Hematopoietic multipotent progenitor cell treated with erythropoietin and hydrocortisone succinate and interleukin-3 and kit ligand, for 6 days (in vitro differentiated cells): Measurements from ENCODE around the gene FBXW11.
"Not testable (repeated sequence)": the region's sequence is repeated elsewhere in the genome, so short reads cannot be mapped to it uniquely, and the experiment has no call there.

ENCODE experiments used
- DNase-seq: peaks from one replicate; pipeline ENCODE4 v3.0.0-alpha.2; 2015

The FBXW11 gene

DNA sequence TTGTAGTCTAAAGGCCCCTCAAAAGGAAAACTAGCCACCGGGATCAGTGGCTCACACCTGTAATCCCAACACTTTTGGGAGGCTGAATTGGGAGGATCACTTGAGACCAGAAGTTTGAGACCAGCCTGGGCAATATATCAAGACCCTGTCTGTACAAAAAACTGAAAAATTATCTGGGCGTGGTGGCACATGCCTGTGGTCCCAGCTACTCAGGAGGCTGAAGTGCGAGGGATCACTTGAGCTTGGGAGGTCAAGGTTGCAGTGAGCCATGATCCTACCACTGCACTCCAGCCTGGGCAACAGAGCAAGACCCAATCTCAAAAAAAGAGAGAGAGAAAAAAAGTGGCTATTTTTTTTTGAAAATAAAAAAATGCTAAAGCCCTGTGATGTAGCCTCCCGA lies 55.2 kb downstream of the FBXW11 start:
- no peak for DNase-seq

- no peak for DNase-seq
Observed at GRCh38 chr5:171946000-171946781, 60.2 kb downstream of the FBXW11 start.

- DNase-seq = no peak
Observed at GRCh38 chr5:171945476-171945875, 61.0 kb downstream of the FBXW11 start.

- DNase-seq = peak; percentile 25
Observed at GRCh38 chr5:171945066-171945465, 61.4 kb downstream of the FBXW11 start.

DNA sequence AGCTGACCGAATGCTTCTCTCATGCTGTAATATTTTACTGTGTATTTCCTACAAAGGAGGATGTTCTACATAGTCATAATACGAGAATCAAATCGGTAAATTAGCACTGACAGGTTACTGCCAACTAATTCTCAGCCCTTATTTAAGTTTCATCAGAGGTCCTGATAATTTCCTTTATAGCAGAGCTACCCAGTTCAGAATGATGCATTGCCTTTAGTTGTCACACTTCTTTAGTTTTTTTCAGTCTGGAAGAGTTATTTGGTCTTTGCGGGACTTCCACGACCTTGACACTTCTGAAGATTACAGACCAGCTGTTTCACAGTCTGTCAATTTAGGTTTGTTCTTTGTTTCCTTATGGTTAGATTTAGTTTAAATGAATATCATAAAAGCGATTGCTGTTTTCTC lies 64.3 kb downstream of the FBXW11 start:
- not testable (repeated sequence) for DNase-seq

GRCh38 chr5:171941675-171942074 lies 64.8 kb downstream of the FBXW11 start:
- not testable (repeated sequence) for DNase-seq

- not testable (repeated sequence) for DNase-seq
Observed at GRCh38 chr5:171941275-171941674, 65.2 kb downstream of the FBXW11 start.

- DNase-seq = no peak
Observed at GRCh38 chr5:171939951-171940350, 66.5 kb downstream of the FBXW11 start.

- DNase-seq = no peak
Observed at GRCh38 chr5:171938358-171938757, 68.1 kb downstream of the FBXW11 start.

- no peak for DNase-seq
Observed at GRCh38 chr5:171937351-171937750, 69.1 kb downstream of the FBXW11 start.

GRCh38 chr5:171934586-171934985 lies 71.9 kb downstream of the FBXW11 start:
- DNase-seq = no peak

DNA sequence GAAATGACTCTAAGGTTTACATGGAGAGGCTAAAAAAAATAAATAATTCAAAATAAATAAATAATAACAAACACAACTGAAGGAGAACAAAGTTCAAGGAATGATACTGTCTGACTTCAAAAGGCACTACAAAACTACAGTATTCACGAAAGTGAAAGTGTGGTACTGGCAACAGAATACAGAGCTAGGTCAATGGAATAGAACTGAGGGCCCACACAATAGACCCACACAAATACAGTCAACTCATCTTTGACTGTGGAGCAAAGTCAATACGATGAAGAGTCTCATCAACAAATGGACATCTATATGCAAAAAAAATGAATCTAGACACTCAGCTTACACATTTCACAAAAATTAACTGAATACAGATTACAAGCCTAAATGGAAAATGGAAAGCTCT lies 75.3 kb downstream of the FBXW11 start:
- DNase-seq = no peak

DNA sequence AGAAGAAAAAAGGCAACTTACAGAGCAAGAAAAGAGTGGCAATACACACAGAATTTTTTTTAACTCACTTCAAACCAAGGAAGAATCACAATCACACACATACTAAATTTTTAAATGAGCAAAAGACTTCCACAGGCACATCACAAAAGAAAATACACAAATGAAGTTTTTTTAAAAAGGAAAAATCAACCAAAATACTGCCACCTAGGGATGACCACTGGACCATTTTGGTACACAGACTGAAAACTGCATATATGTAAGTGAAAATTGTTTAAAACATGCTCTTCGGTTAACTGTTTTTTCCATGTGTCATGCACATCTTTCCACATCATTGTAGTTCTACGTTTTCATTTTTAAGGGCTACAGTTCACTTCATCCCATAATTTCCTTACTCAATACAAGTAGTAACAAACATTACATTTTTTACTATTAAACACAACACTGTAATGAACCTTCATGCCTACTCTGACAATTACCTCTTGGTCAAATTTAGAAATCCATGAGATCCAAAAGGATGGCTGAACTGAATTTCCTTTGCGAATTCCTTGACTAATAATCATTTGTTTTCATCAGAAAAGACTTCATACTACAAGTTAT lies 79.0 kb downstream of the FBXW11 start:
- DNase-seq = no peak

GRCh38 chr5:171926311-171926710 lies 80.1 kb downstream of the FBXW11 start:
- no peak for DNase-seq

DNA sequence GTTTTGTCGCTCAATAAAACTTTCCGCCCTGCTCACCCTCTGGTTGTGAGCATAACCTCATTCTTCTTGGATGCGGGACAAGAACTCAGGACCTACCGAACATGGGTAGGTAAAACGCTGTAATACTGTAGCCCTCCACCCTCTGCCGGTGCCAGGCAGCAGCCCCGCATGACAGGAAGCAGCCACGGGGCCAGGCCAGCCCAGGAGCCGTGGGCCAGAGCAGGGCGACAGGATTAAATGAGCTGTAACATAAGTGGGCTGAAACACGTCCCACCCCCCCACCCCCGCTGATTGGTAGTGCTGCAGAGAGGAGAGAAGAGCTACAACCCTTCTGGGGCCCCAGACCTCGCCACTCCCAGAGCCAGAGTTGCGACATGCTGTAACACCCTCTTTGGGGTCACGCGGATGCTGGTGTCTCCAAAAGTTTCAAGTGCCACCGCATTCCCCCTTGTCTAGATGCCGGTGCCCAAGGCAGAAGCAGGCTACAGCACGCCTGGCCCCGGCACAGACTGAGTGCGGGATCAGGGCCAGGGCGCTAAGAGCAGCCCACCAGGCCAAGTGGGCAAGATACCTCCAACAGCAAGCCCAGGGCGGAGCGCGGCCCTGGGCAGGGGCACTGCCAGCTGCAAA lies 81.8 kb downstream of the FBXW11 start:
- no peak for DNase-seq

GRCh38 chr5:171920765-171921391 lies 85.6 kb downstream of the FBXW11 start:
- no peak for DNase-seq

DNA sequence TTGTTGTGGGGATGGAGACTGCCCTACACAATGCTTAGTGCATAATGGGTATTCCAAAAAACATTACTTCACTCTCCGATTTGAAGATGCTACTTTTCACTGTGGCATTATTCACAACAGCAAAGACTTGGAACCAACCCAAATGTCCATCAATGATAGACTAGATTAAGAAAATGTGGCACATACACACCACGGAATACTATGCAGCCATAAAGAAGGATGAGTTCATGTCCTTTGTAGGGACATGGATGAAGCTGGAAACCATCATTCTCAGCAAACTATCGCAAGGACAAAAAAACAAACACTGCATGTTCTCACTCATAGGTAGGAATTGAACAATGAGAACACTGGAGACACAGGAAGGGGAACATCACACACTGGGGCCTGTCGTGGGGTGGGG lies 90.7 kb downstream of the FBXW11 start:
- not testable (repeated sequence) for DNase-seq

DNA sequence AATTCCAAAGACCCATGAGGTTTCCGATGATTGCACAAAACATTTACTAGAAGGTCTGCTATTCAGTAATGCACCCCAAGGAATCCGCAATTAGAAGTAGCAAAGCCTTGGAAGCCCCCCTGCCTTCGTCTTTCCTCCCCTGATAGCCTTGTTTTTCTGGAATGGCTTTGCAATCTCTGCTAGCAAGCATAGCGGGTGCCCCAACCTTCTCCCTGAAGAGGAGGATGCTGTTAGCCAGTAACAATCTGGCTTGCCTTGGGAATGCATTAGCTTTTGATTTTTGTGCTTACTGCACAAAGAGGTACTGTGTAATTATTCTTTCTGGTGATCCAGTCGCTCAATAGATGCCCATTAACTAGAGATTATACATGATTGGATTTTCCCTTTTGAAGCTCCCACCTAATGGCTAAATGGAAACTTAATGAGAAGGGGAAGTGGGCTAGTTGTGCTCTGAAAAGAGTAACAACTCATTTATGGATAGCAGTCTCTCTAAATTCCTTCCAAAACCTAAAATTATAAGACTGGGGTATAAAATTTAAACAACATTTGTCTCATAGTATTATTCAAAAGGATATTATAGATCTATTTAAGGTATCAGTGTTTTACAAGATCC lies 91.6 kb downstream of the FBXW11 start:
- DNase-seq = no peak

- DNase-seq = no peak
Observed at GRCh38 chr5:171913987-171914273, 92.5 kb downstream of the FBXW11 start.

GRCh38 chr5:171911152-171911551 lies 95.3 kb downstream of the FBXW11 start:
- peak; percentile 32 for DNase-seq

DNA sequence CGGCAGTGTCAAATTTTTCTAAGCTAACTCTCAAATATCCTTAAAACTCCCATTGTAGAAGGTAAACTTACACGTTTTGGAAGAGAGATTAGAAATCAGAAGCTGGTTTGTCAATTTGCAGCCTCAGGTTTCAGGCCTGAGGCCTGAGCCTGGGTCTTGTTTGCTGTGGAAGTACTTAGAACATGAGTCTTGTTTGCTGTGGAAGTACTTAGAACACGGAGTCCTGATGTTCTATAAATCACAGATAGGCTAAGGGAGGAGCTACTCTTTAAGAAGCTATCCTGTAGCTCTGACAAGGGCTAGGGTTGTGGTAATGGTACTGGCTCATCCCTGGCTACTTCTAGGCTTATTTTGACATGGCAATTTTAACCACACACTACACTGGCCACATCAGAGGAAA lies 97.8 kb downstream of the FBXW11 start:
- DNase-seq = no peak

DNA sequence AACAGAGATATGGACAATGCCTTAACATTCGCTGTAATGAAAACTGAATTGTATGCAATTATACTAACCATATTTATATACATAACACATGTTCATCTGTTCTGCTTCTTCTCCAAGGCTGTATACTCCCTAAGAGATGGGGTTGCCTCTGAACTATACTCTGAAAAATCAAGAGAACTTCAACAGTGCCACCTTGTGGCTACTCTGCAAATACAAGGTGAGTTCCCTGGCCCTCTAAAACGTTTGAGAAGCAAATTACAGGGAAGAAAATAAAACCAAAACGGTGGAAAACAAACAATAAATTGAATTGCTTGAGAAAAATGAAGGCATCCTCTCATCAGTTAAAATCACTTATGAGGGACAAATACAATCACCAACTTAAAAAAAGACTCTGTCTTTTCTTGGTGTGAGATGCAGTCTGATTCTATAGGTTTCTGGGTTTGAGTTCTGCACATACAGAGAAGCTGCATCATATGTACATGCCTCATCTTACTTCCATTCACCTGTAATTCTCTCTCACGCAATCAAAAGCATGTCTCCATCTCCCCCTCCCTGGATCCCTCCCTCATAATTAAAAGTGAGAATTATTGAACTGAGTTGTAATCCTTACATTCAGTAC lies 98.6 kb downstream of the FBXW11 start:
- DNase-seq = peak; percentile 85
